Measurements from ENCODE around the gene MAP3K5. TPM values are rescaled to one million over a fixed set of nuclear protein-coding genes. Genes with fewer than 3 reads are reported as not detected.
A peak's percentile ranks its signal among the peaks of the same experiment; 100 is the strongest.

Gene MAP3K5
- total RNA-seq, 3 donors from 2014 or later (not counting 1 experiment from before 2014, with no cell fraction given): 19.7 to 36.7 (median 35.4) TPM

GRCh38 chr6:136783495-136784270 is 8.6 kb downstream of the MAP3K5 start:
- peaks cover 2 to 8% of the 10 kb centered on the region in 2 donors for H3K9me3 Mint-ChIP-seq
- Histone ChIP-seq H3K9me3 (ENCODE audit: control insufficient read depth, insufficient read depth, low read length) (no peaks in the 10 kb centered on the region), H3K36me3 (ENCODE audit: control insufficient read depth, insufficient read depth, low read length) (no peaks in the 10 kb centered on the region), H3K27ac (ENCODE audit: low read length) (peak overlapping the region; percentile 38), H3K4me1 (ENCODE audit: control insufficient read depth, insufficient read depth, low read length) (peaks cover 46% of the 10 kb centered on the region), H3K27me3 (ENCODE audit: control insufficient read depth, insufficient read depth, low read length) (no peaks in the 10 kb centered on the region), H3K4me3 (ENCODE audit: low read length) (peak overlapping the region; percentile 13)
- no peaks in the 10 kb centered on the region for H3K36me3 Mint-ChIP-seq
- peaks cover 59 to 83% of the 10 kb centered on the region in 2 donors for H3K4me1 Mint-ChIP-seq
- intact Hi-C loops (cut with micrococcal nuclease): no loop called here
- peak overlapping the region; percentile 96 for H3K27ac Mint-ChIP-seq
- ATAC-seq: peak; percentile 52 to 77 (median 62)
- peak in 1 of 2 donors; percentile 54 for DNase-seq
- peak overlapping the region; percentile 93 for H3K4me3 Mint-ChIP-seq
- no peaks in the 10 kb centered on the region for H3K27me3 Mint-ChIP-seq (ENCODE audit: low read depth in 2 of 2)
- WGBS (ENCODE audit: insufficient coverage): 16% methylated on average over 9 of the region's 9 CpGs
- no peak for TF ChIP-seq CTCF (IDR thresholded peaks at IDR 0.05)

GRCh38 chr6:136783021-136783420 is 9.3 kb downstream of the MAP3K5 start:
- ATAC-seq: no peak
- no peaks in the 10 kb centered on the region for H3K36me3 ChIP-seq (ENCODE audit: control insufficient read depth, insufficient read depth, low read length)
- H3K27ac ChIP-seq (ENCODE audit: low read length): no peak overlapping the region
- H3K4me1 ChIP-seq (ENCODE audit: control insufficient read depth, insufficient read depth, low read length): peaks cover 46% of the 10 kb centered on the region
- intact Hi-C loops (cut with micrococcal nuclease): no loop called here
- H3K27me3 ChIP-seq (ENCODE audit: control insufficient read depth, insufficient read depth, low read length): no peaks in the 10 kb centered on the region
- H3K9me3 ChIP-seq (ENCODE audit: control insufficient read depth, insufficient read depth, low read length): no peaks in the 10 kb centered on the region
- H3K27ac Mint-ChIP-seq: peak overlapping the region; percentile 96
- peak overlapping the region; percentile 93 for H3K4me3 Mint-ChIP-seq
- WGBS (ENCODE audit: insufficient coverage): 97% methylated on average over 6 of the region's 6 CpGs
- H3K9me3 Mint-ChIP-seq: peaks cover 0 to 2% of the 10 kb centered on the region in 2 donors
- peaks cover 52 to 77% of the 10 kb centered on the region in 2 donors for H3K4me1 Mint-ChIP-seq
- no peak for TF ChIP-seq CTCF (IDR thresholded peaks at IDR 0.05)
- no peaks in the 10 kb centered on the region for H3K27me3 Mint-ChIP-seq (ENCODE audit: low read depth in 2 of 2)
- H3K4me3 ChIP-seq (ENCODE audit: low read length): no peak overlapping the region
- no peaks in the 10 kb centered on the region for H3K36me3 Mint-ChIP-seq
- no peak for DNase-seq

- 57% methylated on average over 1 of the region's 1 CpG for WGBS (ENCODE audit: insufficient coverage)
- Mint-ChIP-seq H3K36me3 (no peaks in the 10 kb centered on the region), H3K9me3 (no peaks in the 10 kb centered on the region), H3K4me1 (peaks cover 44 to 75% of the 10 kb centered on the region in 2 donors), H3K27me3 (ENCODE audit: low read depth in 2 of 2) (no peaks in the 10 kb centered on the region), H3K4me3 (peak overlapping the region; percentile 28), H3K27ac (peak overlapping the region; percentile 36 to 96)
- H3K4me1 ChIP-seq (ENCODE audit: control insufficient read depth, insufficient read depth, low read length): peaks cover 40% of the 10 kb centered on the region
- no peak for TF ChIP-seq CTCF (IDR thresholded peaks at IDR 0.05)
- intact Hi-C loops (cut with micrococcal nuclease): no loop called here
- no peaks in the 10 kb centered on the region for H3K9me3 ChIP-seq (ENCODE audit: control insufficient read depth, insufficient read depth, low read length)
- no peak overlapping the region for H3K27ac ChIP-seq (ENCODE audit: low read length)
- H3K4me3 ChIP-seq (ENCODE audit: low read length): no peak overlapping the region
- DNase-seq (peak in 1 of 2 donors; percentile 30), ATAC-seq (peak in 1 of 3 donors; percentile 10)
- no peaks in the 10 kb centered on the region for H3K36me3 ChIP-seq (ENCODE audit: control insufficient read depth, insufficient read depth, low read length)
- no peaks in the 10 kb centered on the region for H3K27me3 ChIP-seq (ENCODE audit: control insufficient read depth, insufficient read depth, low read length)
Measured at GRCh38 chr6:136782021-136782770, 10.1 kb downstream of the MAP3K5 start.

All from natural killer cell (primary cell).